AG10803 (cell line): Measurements from ENCODE around the gene OPN1LW.

Source experiments
- DNase-seq: peaks from one replicate; pipeline ENCODE4 v3.0.0; 2010; ENCODE audit warnings: low read depth
- H3K4me3 ChIP-seq: 2 replicates; pipeline ENCODE4 v1.5.1; 2011; ENCODE audit warnings: mild to moderate bottlenecking, low read length, control low read depth
- CTCF ChIP-seq: conservative IDR thresholded peaks from 2 replicates; pipeline ENCODE4 v1.5.1; 2011; ENCODE audit warnings: mild to moderate bottlenecking, low read length, control low read depth, inconsistent platforms

Gene OPN1LW

GRCh38 chrX:154121961-154122360 lies 22.1 kb upstream of the OPN1LW start:
- no peak for TF ChIP-seq CTCF
- no peak overlapping the region for H3K4me3 ChIP-seq
- DNase-seq, result no peak

GRCh38 chrX:154123241-154124219 lies 20.5 kb upstream of the OPN1LW start:
- H3K4me3 ChIP-seq, result no peak overlapping the region
- no peak for DNase-seq
- no peak for TF ChIP-seq CTCF

GRCh38 chrX:154125391-154126040 lies 18.5 kb upstream of the OPN1LW start:
- no peak for TF ChIP-seq CTCF
- H3K4me3 ChIP-seq, result no peak overlapping the region

GRCh38 chrX:154126101-154126500 lies 17.9 kb upstream of the OPN1LW start:
- no peak for DNase-seq
- TF ChIP-seq CTCF, result no peak

More at GRCh38 chrX:154125391-154126040, 18.5 kb upstream of the OPN1LW start:
- DNase-seq, result no peak

GRCh38 chrX:154131955-154132354 lies 12.1 kb upstream of the OPN1LW start:
- no peak for DNase-seq
- TF ChIP-seq CTCF, result no peak
- no peak overlapping the region for H3K4me3 ChIP-seq

More at GRCh38 chrX:154126101-154126500, 17.9 kb upstream of the OPN1LW start:
- no peak overlapping the region for H3K4me3 ChIP-seq

- no peak for TF ChIP-seq CTCF
- H3K4me3 ChIP-seq, result no peak overlapping the region
- DNase-seq, result no peak
These were observed 11.7 kb upstream of the OPN1LW start for GRCh38 chrX:154132366-154132765.
